HFFc6 (cell line): ENCODE measurements around the gene ADCY9. TPM values are rescaled to one million over a fixed set of nuclear protein-coding genes. Genes with fewer than 3 reads are reported as not detected.
"Not testable (repeated sequence)": the region's sequence is repeated elsewhere in the genome, so short reads cannot be mapped to it uniquely, and the experiment has no call there.

ENCODE experiments used
- DNase-seq: peaks from one replicate; pipeline ENCODE4 v3.0.0-alpha.2; 2018
- H3K27ac Mint-ChIP-seq: 2 replicates; pipeline ENCODE4 v1.8.0; 2020; ENCODE audit warnings: mild to moderate bottlenecking, mixed read lengths
- H3K27me3 Mint-ChIP-seq: 2 replicates; pipeline ENCODE4 v1.8.0; 2021; ENCODE audit warnings: mild to moderate bottlenecking, moderate library complexity, mixed read lengths; ENCODE audit not compliant: insufficient read depth
- H3K36me3 Mint-ChIP-seq: 2 replicates; pipeline ENCODE4 v1.8.0; 2021; ENCODE audit warnings: low read depth, mixed read lengths
- H3K4me1 Mint-ChIP-seq: 2 replicates; pipeline ENCODE4 v1.8.0; 2020; ENCODE audit warnings: low read depth, mixed read lengths
- H3K4me3 Mint-ChIP-seq: 2 replicates; pipeline ENCODE4 v1.8.0; 2020; ENCODE audit warnings: mild to moderate bottlenecking, moderate library complexity, mixed read lengths
- H3K9me3 Mint-ChIP-seq: 2 replicates; pipeline ENCODE4 v1.8.0; 2020; ENCODE audit warnings: mild to moderate bottlenecking, mixed read lengths
- total RNA-seq, 6 experiments: library from RNA; stranded (reverse); fragmentation: NEBNext Ultra II Directional; extraction: Animal tissue kit (Norgen Biotek cat#: 25700); gene quantifications; 2 replicates in 1 of 6; 3 replicates in 5 of 6; pipeline ENCODE4 v1.2.3, GENCODE V29; 2021
- TF ChIP-seq, protein P1 (sequence below): fragments of 200-600 bp; sonication (generic); IDR thresholded peaks from 2 replicates; pipeline ENCODE4 v1.5.0; 2021; ENCODE audit warnings: antibody characterized with exemption, mild to moderate bottlenecking

Gene ADCY9
- total RNA-seq, 6 experiments from 2014 or later, result 20.8 to 24.8 (median 22.6) TPM

GRCh38 chr16:3961449-3961849 lies 154.8 kb downstream of the ADCY9 start:
- Mint-ChIP-seq H3K27me3 (peaks cover 5% of the 10 kb centered on the region), H3K27ac (peak overlapping the region; percentile 93), H3K9me3 (peaks cover 4% of the 10 kb centered on the region), H3K4me3 (peak overlapping the region; percentile 88), H3K36me3 (peaks cover 15% of the 10 kb centered on the region), H3K4me1 (peaks cover 40% of the 10 kb centered on the region)
- peak; percentile 46 for DNase-seq
- TF ChIP-seq, protein P1, sequence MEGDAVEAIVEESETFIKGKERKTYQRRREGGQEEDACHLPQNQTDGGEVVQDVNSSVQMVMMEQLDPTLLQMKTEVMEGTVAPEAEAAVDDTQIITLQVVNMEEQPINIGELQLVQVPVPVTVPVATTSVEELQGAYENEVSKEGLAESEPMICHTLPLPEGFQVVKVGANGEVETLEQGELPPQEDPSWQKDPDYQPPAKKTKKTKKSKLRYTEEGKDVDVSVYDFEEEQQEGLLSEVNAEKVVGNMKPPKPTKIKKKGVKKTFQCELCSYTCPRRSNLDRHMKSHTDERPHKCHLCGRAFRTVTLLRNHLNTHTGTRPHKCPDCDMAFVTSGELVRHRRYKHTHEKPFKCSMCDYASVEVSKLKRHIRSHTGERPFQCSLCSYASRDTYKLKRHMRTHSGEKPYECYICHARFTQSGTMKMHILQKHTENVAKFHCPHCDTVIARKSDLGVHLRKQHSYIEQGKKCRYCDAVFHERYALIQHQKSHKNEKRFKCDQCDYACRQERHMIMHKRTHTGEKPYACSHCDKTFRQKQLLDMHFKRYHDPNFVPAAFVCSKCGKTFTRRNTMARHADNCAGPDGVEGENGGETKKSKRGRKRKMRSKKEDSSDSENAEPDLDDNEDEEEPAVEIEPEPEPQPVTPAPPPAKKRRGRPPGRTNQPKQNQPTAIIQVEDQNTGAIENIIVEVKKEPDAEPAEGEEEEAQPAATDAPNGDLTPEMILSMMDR, result no peak; the same call in 1 of the 2 replicates

GRCh38 chr16:3959926-3960590 lies 156.2 kb downstream of the ADCY9 start:
- H3K36me3 Mint-ChIP-seq, H3K27me3 Mint-ChIP-seq, DNase-seq, H3K9me3 Mint-ChIP-seq: not testable (repeated sequence)
- peaks cover 40% of the 10 kb centered on the region for H3K4me1 Mint-ChIP-seq
- H3K4me3 Mint-ChIP-seq, result peak overlapping the region; percentile 88
- peak overlapping the region; percentile 93 for H3K27ac Mint-ChIP-seq

DNA sequence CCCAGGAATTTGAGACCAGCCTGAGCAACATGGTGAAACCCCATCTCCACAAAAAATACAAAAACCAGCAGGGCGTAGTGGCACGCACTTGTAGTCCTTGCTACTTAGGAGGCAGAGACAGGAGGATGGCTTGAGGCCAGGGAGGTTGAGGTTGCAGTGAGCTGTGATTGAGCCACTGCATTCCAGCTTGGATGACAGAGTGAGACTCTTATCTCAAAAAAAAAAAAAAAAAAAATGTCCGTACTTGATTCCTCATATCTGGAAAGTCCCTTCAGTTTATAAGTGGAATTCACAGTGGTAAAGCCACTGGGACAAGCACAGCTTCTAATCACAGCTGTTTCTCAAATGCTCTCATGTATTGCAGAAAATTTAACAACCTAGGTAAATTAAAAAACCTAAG lies 157.1 kb downstream of the ADCY9 start:
- peaks cover 8% of the 10 kb centered on the region for H3K27me3 Mint-ChIP-seq
- DNase-seq, result no peak

GRCh38 chr16:3957344-3957980 lies 158.8 kb downstream of the ADCY9 start:
- DNase-seq, result no peak
- Mint-ChIP-seq H3K4me1 (peaks cover 28% of the 10 kb centered on the region), H3K36me3 (no peaks in the 10 kb centered on the region), H3K27ac (no peak overlapping the region), H3K9me3 (no peaks in the 10 kb centered on the region), H3K27me3 (peaks cover 8% of the 10 kb centered on the region), H3K4me3 (no peak overlapping the region)
- TF ChIP-seq, protein P1, result no peak

More for the DNA sequence above, 157.1 kb downstream of the ADCY9 start:
- Mint-ChIP-seq H3K36me3 (no peaks in the 10 kb centered on the region; the same call in 1 of the 2 replicates), H3K4me3 (peak overlapping the region; percentile 15), H3K9me3 (no peaks in the 10 kb centered on the region), H3K4me1 (peaks cover 40% of the 10 kb centered on the region), H3K27ac (peak overlapping the region; percentile 51)
- TF ChIP-seq, protein P1, result no peak

DNA sequence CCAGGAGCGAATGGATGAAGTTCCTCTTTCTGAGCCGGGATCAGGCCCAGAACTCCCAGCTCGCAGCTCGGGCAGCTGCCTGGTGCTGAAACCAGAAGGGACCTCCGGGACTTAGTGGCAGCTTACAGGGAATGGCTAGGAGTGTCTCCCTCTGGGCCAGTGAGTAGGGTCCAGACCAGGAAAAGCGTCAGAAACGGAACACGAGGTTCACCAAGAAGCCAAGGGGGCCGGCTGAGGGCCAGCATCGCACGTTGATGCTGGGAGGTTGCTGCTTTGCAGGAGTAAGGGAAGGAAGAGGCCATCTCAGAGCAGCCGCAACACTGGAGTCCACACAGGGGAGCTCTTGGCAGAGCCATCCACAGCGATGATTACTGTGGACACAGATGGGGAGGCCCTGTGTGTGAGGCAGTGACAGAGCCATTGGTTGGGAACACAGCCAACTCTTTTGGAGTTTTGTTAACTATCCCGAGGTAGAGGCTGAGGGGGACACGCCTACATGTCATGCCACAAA lies 161.8 kb downstream of the ADCY9 start:
- TF ChIP-seq, protein P1, result no peak
- Mint-ChIP-seq H3K36me3 (0 out of 2 replicates have a peak, but pooled peaks cover 4% of the 10 kb centered on the region), H3K4me1 (peaks cover 34% of the 10 kb centered on the region), H3K9me3 (no peaks in the 10 kb centered on the region; the same call in 1 of the 2 replicates), H3K4me3 (no peak overlapping the region), H3K27ac (no peak overlapping the region), H3K27me3 (peaks cover 8% of the 10 kb centered on the region)
- DNase-seq, result no peak
